Neural progenitor cell (in vitro differentiated cells): ENCODE data around the gene ACVR1.

Experiments
- CTCF ChIP-seq: fragments of 200-600 bp; sonication (generic); IDR thresholded peaks from 2 replicates; pipeline ENCODE4 v1.5.1; 2017; ENCODE audit warnings: antibody characterized with exemption, mild to moderate bottlenecking
- EZH2 ChIP-seq: fragments of 200-600 bp; sonication (generic); IDR thresholded peaks from 2 replicates; pipeline ENCODE4 v1.6.1; 2017; ENCODE audit warnings: antibody characterized with exemption, mild to moderate bottlenecking, moderate library complexity

GRCh38 chr2:157877761-157878400 lies 1.8 kb upstream of the ACVR1 start:
- TF ChIP-seq EZH2 (no peak), CTCF (no peak)
